PFSK-1 (cell line): ENCODE measurements around the gene STIP1.

ENCODE experiments used
- FOXP2 ChIP-seq: optimal IDR thresholded peaks from 2 replicates; pipeline ENCODE3; 2011; ENCODE audit warnings: borderline replicate concordance, control low read depth, inconsistent platforms; ENCODE audit not compliant: insufficient read depth; ENCODE audit errors: extremely low read length, extremely low read depth
- POLR2AphosphoS5 ChIP-seq: IDR thresholded peaks from 2 replicates; pipeline ENCODE4 v1.6.1; 2012; ENCODE audit warnings: low read depth, mild to moderate bottlenecking, control low read depth, low read length, moderate library complexity
- SIN3A ChIP-seq: IDR thresholded peaks from 2 replicates; pipeline ENCODE4 v1.6.1; 2012; ENCODE audit warnings: mild to moderate bottlenecking, low read length, moderate library complexity, borderline replicate concordance; ENCODE audit not compliant: insufficient read depth
- TAF1 ChIP-seq: IDR thresholded peaks from 2 replicates; pipeline ENCODE4 v1.6.1; 2012; ENCODE audit warnings: low read length, control low read depth, borderline replicate concordance; ENCODE audit not compliant: insufficient read depth
- TF ChIP-seq, protein P1 (sequence below), 2 experiments: IDR thresholded peaks; 2 replicates each; pipeline versions ENCODE4 v1.6.1 to v1.8.0; 2011 to 2012; ENCODE audit warnings: low read depth in 2 of 2, low read length in 2 of 2, control low read depth in 1 of 2, inconsistent platforms in 1 of 2, mild to moderate bottlenecking in 1 of 2, moderate library complexity in 1 of 2; ENCODE audit not compliant: insufficient read depth in 1 of 2

Gene STIP1

DNA sequence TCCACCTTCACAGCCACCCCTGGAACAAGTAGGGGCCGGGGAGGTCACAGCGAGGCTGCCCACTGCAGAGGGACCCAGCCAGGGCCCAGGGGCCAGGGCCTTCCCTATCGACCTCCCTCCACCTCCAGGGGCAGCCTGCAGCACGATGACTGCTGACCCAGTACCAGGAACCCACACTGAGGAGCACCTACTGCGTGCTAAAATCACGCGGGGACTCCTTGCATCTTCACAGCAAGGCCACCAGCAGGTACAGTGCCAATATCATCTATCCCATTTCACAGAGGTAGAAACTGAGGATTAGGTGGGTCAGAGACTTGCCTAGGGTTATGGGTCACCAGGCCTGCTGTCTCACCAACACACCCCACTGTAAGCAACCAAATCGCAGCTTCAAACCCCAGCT, 34.6 kb upstream of the STIP1 start:
- TF ChIP-seq FOXP2 (no peak), TAF1 (no peak), SIN3A (no peak), POLR2AphosphoS5 (no peak)
- TF ChIP-seq, protein P1, sequence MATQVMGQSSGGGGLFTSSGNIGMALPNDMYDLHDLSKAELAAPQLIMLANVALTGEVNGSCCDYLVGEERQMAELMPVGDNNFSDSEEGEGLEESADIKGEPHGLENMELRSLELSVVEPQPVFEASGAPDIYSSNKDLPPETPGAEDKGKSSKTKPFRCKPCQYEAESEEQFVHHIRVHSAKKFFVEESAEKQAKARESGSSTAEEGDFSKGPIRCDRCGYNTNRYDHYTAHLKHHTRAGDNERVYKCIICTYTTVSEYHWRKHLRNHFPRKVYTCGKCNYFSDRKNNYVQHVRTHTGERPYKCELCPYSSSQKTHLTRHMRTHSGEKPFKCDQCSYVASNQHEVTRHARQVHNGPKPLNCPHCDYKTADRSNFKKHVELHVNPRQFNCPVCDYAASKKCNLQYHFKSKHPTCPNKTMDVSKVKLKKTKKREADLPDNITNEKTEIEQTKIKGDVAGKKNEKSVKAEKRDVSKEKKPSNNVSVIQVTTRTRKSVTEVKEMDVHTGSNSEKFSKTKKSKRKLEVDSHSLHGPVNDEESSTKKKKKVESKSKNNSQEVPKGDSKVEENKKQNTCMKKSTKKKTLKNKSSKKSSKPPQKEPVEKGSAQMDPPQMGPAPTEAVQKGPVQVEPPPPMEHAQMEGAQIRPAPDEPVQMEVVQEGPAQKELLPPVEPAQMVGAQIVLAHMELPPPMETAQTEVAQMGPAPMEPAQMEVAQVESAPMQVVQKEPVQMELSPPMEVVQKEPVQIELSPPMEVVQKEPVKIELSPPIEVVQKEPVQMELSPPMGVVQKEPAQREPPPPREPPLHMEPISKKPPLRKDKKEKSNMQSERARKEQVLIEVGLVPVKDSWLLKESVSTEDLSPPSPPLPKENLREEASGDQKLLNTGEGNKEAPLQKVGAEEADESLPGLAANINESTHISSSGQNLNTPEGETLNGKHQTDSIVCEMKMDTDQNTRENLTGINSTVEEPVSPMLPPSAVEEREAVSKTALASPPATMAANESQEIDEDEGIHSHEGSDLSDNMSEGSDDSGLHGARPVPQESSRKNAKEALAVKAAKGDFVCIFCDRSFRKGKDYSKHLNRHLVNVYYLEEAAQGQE (IDR thresholded peaks at IDR 0.05; ENCODE audit: insufficient read depth in 1 of 2, low read depth in 2 of 2, low read length in 2 of 2), result no peak

DNA sequence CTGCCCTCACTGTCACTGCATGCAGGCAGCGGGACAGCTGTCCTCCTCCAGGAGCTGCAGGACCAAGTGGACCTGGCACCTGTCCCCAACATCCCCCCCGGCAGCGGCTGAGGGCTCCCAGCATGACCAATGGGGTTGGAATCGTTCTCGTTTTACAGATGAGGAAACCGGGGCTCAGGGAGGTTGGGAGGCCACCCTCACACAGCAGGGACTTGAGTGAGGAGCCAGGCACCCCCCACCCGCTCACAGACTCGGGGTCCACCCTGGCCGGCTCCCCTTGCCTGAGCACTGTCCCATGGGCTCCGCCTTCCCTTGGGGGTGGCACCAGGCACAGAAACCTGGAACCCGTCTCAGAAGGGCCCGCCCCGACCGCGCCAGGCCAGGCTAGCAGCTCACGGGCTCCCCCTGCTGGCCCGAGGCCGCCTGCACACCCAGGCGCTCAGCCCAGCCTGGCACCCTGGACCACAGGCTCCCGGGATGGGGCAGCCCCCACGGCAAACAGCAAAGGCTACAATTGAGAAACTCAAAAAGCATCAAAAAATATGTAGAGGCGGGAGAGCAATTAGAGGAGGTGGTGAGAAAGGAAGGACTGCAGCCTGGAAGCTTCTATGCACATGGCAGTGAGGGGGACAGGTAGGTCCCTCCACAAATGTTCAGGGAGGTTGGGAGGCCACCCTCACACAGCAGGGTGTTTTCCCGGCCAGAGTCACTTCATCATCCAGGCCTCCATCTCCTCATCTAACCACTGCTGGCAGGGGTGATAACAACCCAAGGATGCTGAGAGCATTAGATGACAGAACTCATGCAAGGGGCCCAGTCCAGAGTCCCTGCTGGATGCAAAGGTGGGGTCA, 32.9 kb upstream of the STIP1 start:
- TF ChIP-seq POLR2AphosphoS5 (no peak), FOXP2 (peak; percentile 81)

DNA sequence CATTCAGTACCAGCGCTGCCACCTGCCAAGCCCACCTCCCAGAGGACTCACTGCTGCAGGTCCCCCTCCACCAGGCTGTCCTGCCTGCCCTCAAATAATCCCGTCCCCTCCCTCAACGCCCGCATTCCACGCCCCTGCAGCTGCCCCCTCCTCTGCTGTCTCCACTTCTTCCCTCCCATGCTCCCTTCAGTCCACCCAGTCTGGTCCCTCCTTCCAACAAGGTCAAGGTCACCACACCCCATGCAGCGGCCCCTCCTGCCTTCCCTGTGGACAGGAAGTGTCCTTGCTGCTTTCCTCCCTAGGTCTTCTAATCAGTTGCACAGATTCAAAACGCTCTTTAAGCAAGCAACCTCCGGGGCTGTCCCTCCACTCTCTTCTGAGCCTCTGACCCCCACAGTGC, 32.2 kb upstream of the STIP1 start:
- TF ChIP-seq FOXP2 (no peak), TAF1 (no peak), POLR2AphosphoS5 (no peak), SIN3A (no peak)
- TF ChIP-seq, protein P1 (IDR thresholded peaks at IDR 0.05; ENCODE audit: insufficient read depth in 1 of 2, low read depth in 2 of 2, low read length in 2 of 2), result no peak

- TF ChIP-seq POLR2AphosphoS5 (no peak), FOXP2 (no peak), SIN3A (no peak), TAF1 (no peak)
- TF ChIP-seq, protein P1 (IDR thresholded peaks at IDR 0.05; ENCODE audit: insufficient read depth in 1 of 2, low read depth in 2 of 2, low read length in 2 of 2), result no peak
These were observed 29.5 kb upstream of the STIP1 start for GRCh38 chr11:64156235-64157011.

DNA sequence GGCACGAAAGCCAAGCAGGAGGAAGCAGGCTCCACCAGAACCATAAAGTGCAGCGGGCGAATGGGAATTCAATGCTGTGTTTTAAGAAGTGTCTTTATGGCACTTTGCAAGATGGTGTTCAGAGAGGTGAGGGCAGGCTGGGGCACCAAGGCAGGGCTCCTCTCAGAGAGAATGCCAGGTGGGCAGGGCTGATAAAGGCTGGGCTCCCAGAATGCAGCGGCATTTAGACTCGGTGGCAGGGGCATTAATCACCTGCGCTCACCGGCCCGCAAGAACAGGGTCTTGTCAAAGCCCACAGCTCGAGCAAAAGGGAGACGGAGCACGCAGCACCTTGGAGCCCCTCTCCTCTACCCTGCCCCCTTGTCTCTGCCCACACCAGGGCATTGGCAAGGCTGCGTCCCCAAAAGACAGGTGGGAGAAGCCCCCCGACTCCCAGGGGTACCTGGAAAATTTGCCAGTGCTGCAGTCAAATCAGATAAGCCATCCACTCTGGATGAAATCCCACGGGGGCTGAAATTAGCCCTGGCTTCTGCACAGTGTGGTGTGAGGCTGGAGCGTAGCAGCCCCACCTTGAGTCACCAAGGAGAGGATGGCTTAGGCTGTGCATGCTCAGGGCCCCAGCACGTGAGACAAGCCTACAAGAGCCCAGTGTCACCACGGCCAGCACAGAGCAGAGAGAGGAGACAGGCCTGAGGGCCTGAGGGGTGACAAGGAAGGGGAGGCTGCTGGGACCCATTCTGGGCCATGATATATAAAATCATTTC, 28.2 kb upstream of the STIP1 start:
- no peak for TF ChIP-seq SIN3A
- TF ChIP-seq, protein P1 (IDR thresholded peaks at IDR 0.05; ENCODE audit: insufficient read depth in 1 of 2, low read depth in 2 of 2, low read length in 2 of 2), result no peak
- no peak for TF ChIP-seq FOXP2
- no peak for TF ChIP-seq POLR2AphosphoS5
- TF ChIP-seq TAF1, result no peak
